Stimulated activated CD8-positive, alpha-beta memory T cell treated with anti-CD3 and anti-CD28 coated beads, Interleukin-12 subunit alpha, Interleukin-12 subunit beta, amount 100 ng/mL, for 1 hour (primary cell): ENCODE measurements around the gene PSMB10.
"Not testable (repeated sequence)": the region's sequence is repeated elsewhere in the genome, so short reads cannot be mapped to it uniquely, and the experiment has no call there.

Source experiments
- DNase-seq: peaks from one replicate; pipeline ENCODE4 v3.0.0-alpha.2; 2020; ENCODE audit warnings: low read depth

Gene PSMB10

DNA sequence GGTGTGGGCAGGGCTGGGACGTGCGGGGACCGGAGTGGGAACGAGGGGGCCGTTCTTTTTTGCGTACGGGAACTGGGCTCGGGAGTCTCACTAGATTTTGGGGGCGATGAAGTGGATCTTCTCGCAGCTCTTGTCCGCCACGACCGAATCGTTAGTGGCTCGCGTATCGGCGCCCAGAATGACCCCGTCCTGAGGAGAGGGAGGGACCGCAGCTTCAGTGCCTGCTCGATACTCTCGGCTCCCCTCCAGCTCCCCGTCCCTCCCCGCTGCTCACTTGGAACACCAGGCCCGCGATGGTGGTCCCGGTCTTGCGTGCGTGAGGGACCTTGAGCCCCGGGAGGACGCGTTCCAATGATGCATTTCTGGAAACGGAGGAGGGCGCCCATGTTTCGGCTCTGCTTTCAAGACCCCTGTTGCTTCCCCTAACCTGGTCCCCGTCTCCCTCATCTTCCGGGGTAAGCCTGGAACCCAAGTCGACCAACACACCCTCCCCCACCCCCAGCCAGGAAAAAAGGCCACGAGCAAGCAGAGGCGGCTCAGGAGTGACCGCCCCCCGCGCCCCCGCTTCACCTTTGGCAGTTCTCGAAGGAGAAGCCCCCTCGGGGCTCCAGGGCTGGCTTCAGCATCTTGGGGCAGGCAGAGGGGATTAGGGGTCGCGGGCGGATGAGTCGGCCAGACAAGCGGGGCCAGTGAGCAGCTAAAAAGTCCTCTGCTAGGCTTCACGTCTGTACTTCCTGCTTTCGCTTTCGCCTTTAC, at the start of gene PSMB10:
PSMB10 (minus strand) TSS at position 727 of the 756 bp plus-strand sequence; CDS start at position 626, 101 bp downstream.
- peak; percentile 19 for DNase-seq

- DNase-seq = no peak
Measured at GRCh38 chr16:67982011-67982696, 45.5 kb upstream of the PSMB10 start.

DNA sequence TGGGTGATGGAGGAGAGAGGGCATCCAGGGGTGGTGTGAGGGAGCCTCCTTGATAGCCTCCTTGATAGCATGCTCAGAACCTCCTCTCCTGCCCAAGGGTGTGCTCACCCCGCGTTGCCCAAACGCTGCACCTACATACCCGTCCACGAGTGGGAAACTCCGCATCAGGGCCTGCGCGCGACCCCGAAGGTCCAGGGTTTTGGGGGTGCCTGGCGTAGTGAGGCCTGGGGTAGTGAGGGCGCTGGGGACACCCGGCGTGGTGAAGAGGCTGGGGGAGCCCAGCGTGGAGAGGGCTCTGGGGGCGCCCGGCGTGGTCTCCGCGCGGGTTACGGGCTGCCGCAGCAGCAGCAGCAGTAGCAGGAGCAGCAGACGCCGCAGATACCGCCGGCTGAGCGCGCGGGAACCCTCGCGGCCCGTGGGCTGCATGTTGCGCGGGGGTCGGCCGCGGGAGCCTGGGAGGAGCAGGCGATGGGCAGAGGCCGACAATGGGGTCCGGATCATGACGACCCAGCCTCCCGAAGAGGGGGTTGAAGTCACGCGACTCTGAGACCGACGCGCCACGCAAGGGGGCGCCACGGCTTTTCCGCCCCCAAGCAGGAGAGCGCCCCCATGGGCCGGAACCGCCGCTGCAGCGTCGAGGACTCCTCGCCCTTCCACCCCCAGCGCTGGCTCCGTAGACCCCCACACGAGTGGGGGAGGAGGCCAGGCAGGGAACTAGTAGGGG, 43.5 kb upstream of the PSMB10 start, which contains the start of gene DPEP3:
DPEP3 (minus strand) TSS at position 545 of the 724 bp plus-strand sequence; CDS start at position 426, 119 bp downstream.
- DNase-seq = no peak

- no peak for DNase-seq
Measured at GRCh38 chr16:67977469-67978227, 41.0 kb upstream of the PSMB10 start.

- DNase-seq = no peak
Measured at GRCh38 chr16:67977005-67977404, 40.4 kb upstream of the PSMB10 start.

DNA sequence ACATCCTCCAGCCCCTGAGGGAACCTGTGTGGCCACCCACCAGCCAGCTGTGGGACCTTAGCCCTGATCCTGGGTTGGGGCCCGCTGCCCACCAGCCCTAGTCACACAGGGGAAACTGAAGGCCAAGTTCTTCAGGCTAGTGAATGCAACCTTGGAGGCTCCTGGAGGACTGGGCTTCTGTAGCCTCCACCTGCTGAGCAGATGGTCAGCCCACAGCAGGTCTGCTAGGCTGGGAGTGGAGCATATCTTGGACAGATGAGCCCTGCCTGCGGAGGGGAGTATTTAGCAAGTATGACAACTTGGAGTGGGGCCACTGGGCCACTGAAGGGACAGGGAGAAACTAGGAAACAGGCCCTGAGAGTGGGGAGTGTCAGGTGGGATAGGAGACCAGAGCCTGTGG, 39.6 kb upstream of the PSMB10 start:
- DNase-seq = no peak

DNA sequence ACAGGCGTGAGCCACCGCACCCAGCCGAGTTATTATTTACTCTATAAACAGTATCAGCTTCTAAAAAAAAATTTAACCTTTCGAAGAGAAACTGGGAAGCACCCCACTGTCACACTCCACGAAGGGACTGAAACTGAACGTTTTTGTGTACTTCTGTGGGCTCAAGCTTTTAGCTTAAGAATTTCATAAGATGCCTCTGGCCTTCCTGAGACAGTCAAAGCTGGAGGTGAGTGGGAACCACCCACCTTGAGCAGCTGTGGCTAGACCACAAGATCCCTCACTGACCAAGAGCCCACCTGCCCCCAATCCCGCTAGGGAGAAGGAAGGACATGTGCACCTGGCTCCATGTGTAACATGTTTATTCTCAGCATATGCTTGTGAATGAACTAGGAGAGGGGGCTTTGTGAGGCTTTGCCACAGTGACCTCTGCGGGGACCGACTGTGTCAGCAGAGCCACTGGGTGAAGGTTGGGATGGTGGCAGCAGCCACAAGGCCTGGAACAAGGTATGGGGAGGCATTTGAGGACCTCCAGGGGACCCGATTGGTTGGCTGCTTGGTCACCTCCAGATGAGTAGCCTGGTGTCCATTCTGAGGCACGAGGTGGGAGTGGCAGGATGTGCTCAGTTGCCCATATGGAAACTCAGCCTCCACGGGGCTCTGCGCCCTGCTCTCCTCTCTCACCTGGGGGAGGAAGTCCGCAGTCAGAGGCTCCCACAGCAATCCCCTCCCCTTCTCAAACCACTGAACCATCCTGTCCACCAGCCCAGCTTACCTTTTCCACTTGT, 38.9 kb upstream of the PSMB10 start:
- DNase-seq = no peak

DNA sequence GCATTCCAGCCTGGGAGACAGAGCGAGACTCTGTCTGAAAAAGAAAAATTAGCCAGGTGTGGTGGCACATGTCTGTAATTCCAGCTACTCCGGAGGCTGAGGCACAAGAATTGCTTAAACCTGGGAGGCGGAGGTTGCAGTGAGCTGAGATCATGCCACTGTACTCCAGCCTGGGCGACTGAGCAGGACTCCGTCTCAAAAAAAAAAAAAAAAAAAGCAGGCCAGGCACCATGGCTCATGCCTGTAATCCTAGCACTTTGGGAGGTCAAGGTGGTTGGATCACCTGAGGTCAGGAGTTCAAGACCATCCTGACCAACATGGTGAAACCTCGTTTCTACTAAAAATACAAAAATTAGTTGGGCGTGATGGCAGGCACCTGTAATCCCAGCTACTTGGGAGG, 35.6 kb upstream of the PSMB10 start:
- DNase-seq = not testable (repeated sequence)

DNA sequence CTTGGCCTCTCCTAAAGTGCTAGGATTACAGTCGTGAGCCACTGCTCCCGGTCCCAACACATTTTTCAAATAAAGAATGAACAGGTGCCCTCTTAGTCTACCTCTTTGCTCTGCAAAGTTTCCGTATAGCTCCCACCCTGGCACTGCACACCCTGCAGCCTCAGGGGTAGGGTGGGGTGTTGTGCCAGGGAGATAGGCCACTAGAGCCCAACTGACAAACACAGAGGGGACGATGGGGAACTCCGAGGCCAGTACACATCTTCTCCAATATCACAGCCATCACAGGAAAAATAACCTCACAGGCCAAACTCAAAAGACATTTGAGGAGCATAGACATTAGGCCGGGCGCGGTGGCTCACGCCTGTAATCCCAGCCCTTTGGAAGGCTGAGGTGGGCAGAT, 34.5 kb upstream of the PSMB10 start:
- DNase-seq = no peak

DNA sequence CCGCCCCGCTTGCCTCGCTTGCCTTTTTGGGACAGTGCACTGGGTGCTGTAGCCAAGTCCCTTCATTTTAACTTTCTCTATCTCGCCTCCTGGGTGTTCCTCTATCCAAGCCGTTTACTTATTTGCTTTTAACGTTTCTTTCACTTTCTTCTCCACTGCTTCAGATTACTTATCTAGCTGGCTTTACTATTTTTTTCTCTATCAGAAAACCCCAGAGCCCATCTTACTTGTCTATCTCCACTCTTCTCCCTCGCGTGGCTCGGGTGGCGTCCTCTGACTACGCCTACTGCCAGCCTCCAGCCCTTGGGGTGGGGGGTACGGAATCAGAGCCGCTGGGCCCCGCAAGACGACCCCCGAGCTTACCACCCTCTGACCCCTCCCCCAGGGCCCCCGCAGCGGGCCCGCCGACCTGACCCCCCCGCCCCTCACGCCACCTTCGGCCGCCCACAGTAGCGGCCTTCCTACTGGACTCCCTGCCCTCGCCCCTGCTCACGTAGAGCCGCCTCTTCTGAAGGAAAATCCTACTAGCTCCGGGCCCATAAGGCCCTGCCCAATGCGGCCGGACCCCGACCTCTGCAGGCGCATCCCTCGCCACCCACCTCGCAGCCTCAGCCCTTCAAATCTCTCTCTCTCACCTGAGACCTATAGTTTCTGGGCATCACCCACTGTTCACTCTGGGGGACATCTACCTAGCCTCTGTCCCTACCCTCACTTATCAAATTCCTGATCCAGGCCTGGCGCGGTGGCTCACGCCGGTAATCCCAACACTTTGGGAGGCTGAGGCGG, 32.8 kb upstream of the PSMB10 start:
- no peak for DNase-seq

GRCh38 chr16:67968400-67969253, 32.0 kb upstream of the PSMB10 start, which contains the start of gene SLC12A4:
Gene SLC12A4 (minus strand): TSS chr16:67968637. CDS start chr16:67968553, 84 bp downstream.
- DNase-seq = peak; percentile 66

DNA sequence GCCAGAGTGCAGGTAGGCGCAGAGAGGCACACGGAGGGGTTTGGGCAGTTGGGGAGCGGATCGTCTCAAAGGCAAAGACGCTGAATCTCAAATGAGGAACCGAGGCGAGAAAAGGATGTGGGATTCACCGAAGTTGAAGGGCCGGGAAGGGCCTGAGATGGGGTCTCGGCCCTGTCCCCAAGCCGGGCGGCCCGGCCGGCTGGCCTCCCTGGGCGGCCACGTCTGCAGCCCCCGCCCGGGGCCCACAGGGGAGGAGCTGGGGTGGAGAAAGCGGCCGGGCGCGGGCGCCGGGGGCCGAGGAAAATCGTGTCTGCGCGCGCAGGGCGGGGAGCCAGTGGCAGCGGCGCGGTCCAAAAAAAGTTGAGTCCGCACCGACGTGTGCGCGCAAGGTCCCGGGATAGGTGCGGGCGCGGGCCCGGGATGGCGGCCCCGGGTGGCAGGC, 31.3 kb upstream of the PSMB10 start:
- no peak for DNase-seq

- DNase-seq = no peak
Measured at GRCh38 chr16:67967183-67967957, 30.7 kb upstream of the PSMB10 start.

DNA sequence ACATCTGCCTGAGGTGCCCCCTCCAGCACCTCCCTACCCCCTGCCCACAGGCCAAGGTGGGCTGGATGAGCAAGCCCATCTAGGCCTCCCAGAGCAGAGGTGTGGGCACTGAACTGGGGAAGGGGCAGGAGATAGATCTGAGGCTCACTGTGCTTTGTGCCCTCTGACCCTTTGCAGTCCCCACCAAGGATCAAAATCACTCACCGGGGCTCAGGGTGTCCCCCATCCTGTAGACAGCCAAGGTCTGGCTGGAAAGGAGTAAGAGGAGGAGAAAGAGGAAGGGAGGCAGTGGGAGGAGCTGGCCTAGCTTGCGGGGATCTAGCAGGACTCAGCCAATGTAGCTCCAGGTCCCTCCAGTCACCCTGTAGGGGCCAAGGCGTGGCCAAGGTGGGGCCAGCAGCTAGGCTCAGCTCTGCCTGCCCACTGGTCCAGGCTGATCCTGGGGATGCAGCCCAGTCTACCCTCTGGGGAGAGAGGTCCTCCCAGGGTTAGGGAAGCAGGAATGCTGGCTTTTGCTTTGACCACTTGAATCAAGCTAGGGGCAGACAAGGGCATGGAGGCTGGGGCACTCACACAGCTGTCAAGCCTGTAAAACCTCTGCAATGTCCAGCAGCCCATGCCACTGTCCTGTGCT, 30.0 kb upstream of the PSMB10 start:
- DNase-seq = no peak

DNA sequence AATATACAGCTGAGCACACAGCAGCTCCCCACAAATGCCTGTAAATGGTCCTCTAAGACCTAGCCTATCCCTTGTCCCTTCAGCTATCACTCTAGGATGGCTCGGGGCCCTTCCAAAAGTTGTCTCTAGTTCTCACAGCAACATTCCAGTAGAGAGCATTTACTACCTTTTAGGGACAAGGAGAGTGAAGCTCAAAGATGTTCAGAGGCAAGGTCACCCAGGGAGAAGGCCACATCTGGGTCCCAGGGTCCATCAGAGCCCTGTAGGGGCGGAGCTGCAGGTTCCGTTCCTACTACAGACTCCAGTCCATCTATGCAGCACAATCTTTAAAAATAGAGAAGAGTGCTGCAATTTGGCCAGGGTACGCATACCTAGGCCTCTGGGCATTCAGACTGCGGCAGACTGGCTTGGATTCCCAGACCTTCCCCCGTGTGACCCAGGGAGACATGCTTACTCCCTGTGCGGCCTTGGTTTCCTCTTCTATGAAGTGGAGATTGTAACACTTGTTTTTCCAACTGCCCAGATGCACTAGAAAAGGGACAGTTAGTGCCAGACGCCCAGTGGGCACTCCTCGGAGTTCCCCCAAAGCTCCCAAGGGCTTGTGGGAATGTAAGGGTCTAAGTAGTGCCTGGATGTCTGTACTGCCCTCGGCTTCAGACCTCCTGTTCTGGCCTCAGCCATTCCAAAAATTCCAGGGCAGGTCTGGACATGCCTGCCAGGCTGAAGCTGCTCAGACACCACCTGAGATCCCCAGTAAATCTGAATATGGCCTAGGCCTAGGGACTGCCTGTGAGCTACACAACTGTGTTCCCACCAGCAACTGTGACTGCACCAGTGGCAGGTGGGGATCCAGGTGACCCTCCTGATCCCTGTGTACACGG, 29.3 kb upstream of the PSMB10 start:
- DNase-seq = no peak

DNA sequence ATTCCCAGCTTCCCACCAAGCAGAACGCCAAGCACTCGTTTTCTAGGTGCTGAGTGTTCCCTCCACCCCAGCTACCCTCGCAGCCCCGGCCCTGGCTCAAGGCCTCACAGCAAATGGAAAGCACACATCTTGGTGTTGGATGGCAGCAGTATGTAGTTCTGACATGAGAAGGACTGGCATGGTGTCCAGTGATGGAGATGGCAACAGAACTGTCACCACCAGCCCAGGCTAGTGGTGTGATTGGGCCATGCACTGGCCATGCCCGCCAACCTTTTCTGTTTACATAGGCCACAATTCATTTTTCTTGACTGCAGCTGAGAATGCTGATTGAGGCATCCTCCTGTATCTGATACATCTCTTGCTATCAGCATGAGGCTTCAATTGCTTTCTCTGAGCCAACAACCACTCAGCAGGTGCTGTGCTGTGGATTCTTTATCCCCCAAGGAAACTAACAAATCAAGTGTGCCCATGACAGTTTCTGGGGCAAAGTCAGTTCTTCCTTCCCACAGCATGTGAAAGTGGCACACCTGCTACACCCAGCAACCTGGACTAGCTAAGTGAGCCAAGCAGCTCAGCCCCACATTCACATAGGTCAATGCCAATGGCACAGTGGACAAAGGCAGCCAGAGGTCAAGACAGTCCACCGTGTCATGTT, 28.0 kb upstream of the PSMB10 start:
- DNase-seq = no peak
